HG03025 (cell line): Measurements from ENCODE around the gene LHPP.

ENCODE experiments used
- ATAC-seq: cut with Tn5 transposase; IDR thresholded peaks from one replicate; pipeline ENCODE4 v1.9.1; 2021; ENCODE audit warnings: mild to moderate bottlenecking, moderate library complexity; ENCODE audit not compliant: unreplicated experiment, low FRiP score

Gene LHPP

GRCh38 chr10:124647421-124648130, 186.0 kb downstream of the LHPP start:
- no peak for ATAC-seq

- ATAC-seq, result no peak
Measured at GRCh38 chr10:124648131-124648475, 186.5 kb downstream of the LHPP start.

GRCh38 chr10:124648738-124649137, 187.1 kb downstream of the LHPP start:
- no peak for ATAC-seq

GRCh38 chr10:124649214-124649613, 187.6 kb downstream of the LHPP start:
- no peak for ATAC-seq

GRCh38 chr10:124650263-124650662, 188.6 kb downstream of the LHPP start:
- no peak for ATAC-seq

- no peak for ATAC-seq
Measured at GRCh38 chr10:124650820-124651401, 189.3 kb downstream of the LHPP start.

- no peak for ATAC-seq
Measured at GRCh38 chr10:124651402-124651891, 189.8 kb downstream of the LHPP start.

GRCh38 chr10:124652200-124652599, 190.6 kb downstream of the LHPP start:
- no peak for ATAC-seq

GRCh38 chr10:124652701-124653100, 191.1 kb downstream of the LHPP start:
- no peak for ATAC-seq

GRCh38 chr10:124653311-124653710, 191.7 kb downstream of the LHPP start:
- no peak for ATAC-seq

GRCh38 chr10:124653811-124654651, 192.4 kb downstream of the LHPP start:
- no peak for ATAC-seq

GRCh38 chr10:124654686-124655085, 193.1 kb downstream of the LHPP start:
- no peak for ATAC-seq

- ATAC-seq, result no peak
Measured at GRCh38 chr10:124655191-124656112, 193.8 kb downstream of the LHPP start.

GRCh38 chr10:124656113-124656490, 194.5 kb downstream of the LHPP start:
- ATAC-seq, result no peak

GRCh38 chr10:124656541-124656940, 194.9 kb downstream of the LHPP start:
- no peak for ATAC-seq

- ATAC-seq, result no peak
Measured at GRCh38 chr10:124657806-124658205, 196.2 kb downstream of the LHPP start.

- no peak for ATAC-seq
Measured at GRCh38 chr10:124658591-124659242, 197.1 kb downstream of the LHPP start.

- ATAC-seq, result no peak
Measured at GRCh38 chr10:124659380-124659779, 197.8 kb downstream of the LHPP start.

GRCh38 chr10:124660404-124661125, 198.9 kb downstream of the LHPP start:
- ATAC-seq, result no peak
